Measurements from ENCODE around the gene SYT7. TPM values are rescaled to one million over a fixed set of nuclear protein-coding genes. Genes with fewer than 3 reads are reported as not detected.
A peak's percentile ranks its signal among the peaks of the same experiment; 100 is the strongest.

SYT7 gene
- total RNA-seq, 1 donor from 2014 or later = 23.7 TPM

- intact Hi-C loops (cut with DNase I) = loop anchor here (10.0 kb wide), 1 partner anchor 68 kb away; no protein-coding TSS in a partner anchor
- ATAC-seq (ENCODE audit: poor library complexity) (no peak), DNase-seq (no peak)
Measured at GRCh38 chr11:61512435-61512834, 68.4 kb downstream of the SYT7 start.

GRCh38 chr11:61511383-61511782 lies 69.5 kb downstream of the SYT7 start:
- ATAC-seq (ENCODE audit: poor library complexity) (no peak), DNase-seq (no peak)
- intact Hi-C loops (cut with DNase I) = loop anchor here (10.0 kb wide), 1 partner anchor 67 kb away; no protein-coding TSS in a partner anchor

- intact Hi-C loops (cut with DNase I) = loop anchor here (10.0 kb wide), 1 partner anchor 66 kb away; no protein-coding TSS in a partner anchor
- DNase-seq = no peak
- ATAC-seq (ENCODE audit: poor library complexity) = no peak
Measured at GRCh38 chr11:61510974-61511373, 69.9 kb downstream of the SYT7 start.

- DNase-seq = no peak
- intact Hi-C loops (cut with DNase I) = loop anchor here (10.0 kb wide), 1 partner anchor 66 kb away; no protein-coding TSS in a partner anchor
Measured at GRCh38 chr11:61510166-61510919, 70.5 kb downstream of the SYT7 start.

GRCh38 chr11:61509043-61510029 lies 71.5 kb downstream of the SYT7 start:
- DNase-seq (peak; percentile 80), ATAC-seq (ENCODE audit: poor library complexity) (peak; percentile 94)
- intact Hi-C loops (cut with DNase I) = loop anchor here (10.0 kb wide), 1 partner anchor 65 kb away; no protein-coding TSS in a partner anchor

More at GRCh38 chr11:61510166-61510919, 70.5 kb downstream of the SYT7 start:
- no peak for ATAC-seq (ENCODE audit: poor library complexity)

GRCh38 chr11:61507962-61508861 lies 72.7 kb downstream of the SYT7 start, which contains the start of gene LRRC10B:
Gene LRRC10B, plus strand, starts transcription at chr11:61508749. Its CDS starts 250 bp downstream, at chr11:61508999.
- ATAC-seq (ENCODE audit: poor library complexity) (no peak), DNase-seq (no peak)
- intact Hi-C loops (cut with DNase I) = no loop called here

GRCh38 chr11:61507012-61507768 lies 73.7 kb downstream of the SYT7 start:
- no peak for DNase-seq
- no peak for ATAC-seq (ENCODE audit: poor library complexity)
- intact Hi-C loops (cut with DNase I) = no loop called here

GRCh38 chr11:61505640-61506155 lies 75.2 kb downstream of the SYT7 start:
- no peak for DNase-seq
- ATAC-seq (ENCODE audit: poor library complexity) = no peak
- intact Hi-C loops (cut with DNase I) = no loop called here

GRCh38 chr11:61505106-61505505 lies 75.8 kb downstream of the SYT7 start:
- intact Hi-C loops (cut with DNase I) = no loop called here
- no peak for DNase-seq
- no peak for ATAC-seq (ENCODE audit: poor library complexity)

- intact Hi-C loops (cut with DNase I) = no loop called here
Measured at GRCh38 chr11:61503135-61503770, 77.6 kb downstream of the SYT7 start.

GRCh38 chr11:61502522-61502921 lies 78.4 kb downstream of the SYT7 start:
- no peak for ATAC-seq (ENCODE audit: poor library complexity)
- intact Hi-C loops (cut with DNase I) = no loop called here
- no peak for DNase-seq

More at GRCh38 chr11:61503135-61503770, 77.6 kb downstream of the SYT7 start:
- ATAC-seq (ENCODE audit: poor library complexity) = no peak
- no peak for DNase-seq

GRCh38 chr11:61499816-61500491 lies 80.9 kb downstream of the SYT7 start:
- intact Hi-C loops (cut with DNase I) = no loop called here
- ATAC-seq (ENCODE audit: poor library complexity) = no peak
- no peak for DNase-seq

GRCh38 chr11:61498767-61499341 lies 82.0 kb downstream of the SYT7 start:
- intact Hi-C loops (cut with DNase I) = no loop called here
- no peak for DNase-seq
- no peak for ATAC-seq (ENCODE audit: poor library complexity)

GRCh38 chr11:61497876-61498275 lies 83.0 kb downstream of the SYT7 start:
- intact Hi-C loops (cut with DNase I) = no loop called here
- DNase-seq = no peak

GRCh38 chr11:61497473-61497872 lies 83.4 kb downstream of the SYT7 start:
- no peak for DNase-seq
- intact Hi-C loops (cut with DNase I) = no loop called here
- no peak for ATAC-seq (ENCODE audit: poor library complexity)

More at GRCh38 chr11:61497876-61498275, 83.0 kb downstream of the SYT7 start:
- ATAC-seq (ENCODE audit: poor library complexity) = no peak
